K562 (cell line): ENCODE data around the gene IFIT5. TPM values are rescaled to one million over a fixed set of nuclear protein-coding genes. Genes with fewer than 3 reads are reported as not detected.

Experiments used
- ATF7 ChIP-seq: fragments of 450-650 bp; IDR thresholded peaks from 2 replicates; pipeline ENCODE4 v1.7.1; 2014; ENCODE audit warnings: mild to moderate bottlenecking, moderate library complexity
- JUND ChIP-seq, 2 experiments: IDR thresholded peaks; 2 replicates in 1 of 2; 3 replicates in 1 of 2; pipeline ENCODE4 v1.6.1; 2011; ENCODE audit warnings: borderline replicate concordance in 2 of 2, low read depth in 2 of 2, low read length in 2 of 2, improper control_type of control experiment in 1 of 2, missing biosample characterization in 1 of 2, missing genetic modification characterization in 1 of 2, missing genetic modification reagents in 1 of 2
- MECOM ChIP-seq: fragments of 250-450 bp; sonication (Bioruptor Pico); IDR thresholded peaks from 2 replicates; pipeline ENCODE4 v1.8.0; 2022; ENCODE audit warnings: inconsistent platforms
- MTA3 ChIP-seq: fragments of 450-650 bp; formaldehyde crosslinking; IDR thresholded peaks from 2 replicates; pipeline ENCODE4 v1.6.1; 2017; ENCODE audit warnings: mild to moderate bottlenecking, borderline replicate concordance
- MTF1 ChIP-seq: fragments of 250-450 bp; sonication (Bioruptor Pico); IDR thresholded peaks from 2 replicates; pipeline ENCODE4 v1.9.0; 2021; ENCODE audit warnings: moderate library complexity, mild to moderate bottlenecking, inconsistent platforms, borderline replicate concordance
- SIN3A ChIP-seq, 2 experiments: fragments of 150-350 bp in 1 of 2; IDR thresholded peaks; 2 replicates each; pipeline ENCODE4 v1.6.1; 2011 to 2016; ENCODE audit warnings: borderline replicate concordance in 2 of 2, low read depth in 2 of 2, low read length in 2 of 2, mild to moderate bottlenecking in 2 of 2, moderate library complexity in 2 of 2; ENCODE audit not compliant: control insufficient read depth in 1 of 2
- STAT5B ChIP-seq: fragments of 250-450 bp; sonication (Bioruptor Pico); IDR thresholded peaks from 2 replicates; pipeline ENCODE4 v1.8.0; 2021; ENCODE audit warnings: mild to moderate bottlenecking, inconsistent platforms
- ZNF318 ChIP-seq, 2 experiments: fragments of 450-650 bp; IDR thresholded peaks; 2 replicates each; pipeline ENCODE4 v1.6.1; 2016; ENCODE audit warnings: mild to moderate bottlenecking in 2 of 2, borderline replicate concordance in 1 of 2, low read depth in 1 of 2, moderate library complexity in 1 of 2
- ZNF780A ChIP-seq: fragments of 250-450 bp; sonication (Bioruptor Pico); IDR thresholded peaks from 2 replicates; pipeline ENCODE4 v1.5.0; 2021; ENCODE audit warnings: mild to moderate bottlenecking
- polyA plus RNA-seq, 8 experiments: library from polyadenylated mRNA; depleted of rRNA in 4 of 8; stranded (reverse) in 5 of 8; unstranded in 3 of 8; fragments of >200 nt; fragmentation: Nextera tagmentation in 2 of 8; fragmentation: Illumina TruSeq in 1 of 8; extraction: Ambion mirVana in 2 of 8; extraction: Trizol in 1 of 8; gene quantifications; 2 replicates each; pipeline versions ENCODE4 v1.2.1 to v1.2.3, GENCODE V29; 2011 to 2014; ENCODE audit warnings: inconsistent platforms in 1 of 8, missing spikeins in 1 of 8
- total RNA-seq, 7 experiments: library from RNA; depleted of rRNA in 6 of 7; stranded (reverse); fragments of >200 nt in 6 of 7; fragmentation: Illumina TruSeq in 2 of 7; extraction: Trizol in 2 of 7; gene quantifications; 2 replicates each; pipeline versions ENCODE4 v1.2.1 to v1.2.3, GENCODE V29; 2011 to 2021; ENCODE audit warnings: low replicate concordance in 1 of 7
- TF ChIP-seq, protein P1 (sequence below): sonication (generic); formaldehyde crosslinking; IDR thresholded peaks from 2 replicates; pipeline ENCODE4 v1.8.1; 2023; ENCODE audit warnings: mild to moderate bottlenecking, missing genetic modification reagents

IFIT5 gene
- total and polyA plus RNA-seq, 9 of the 15 experiments (the other 6 are each of a cell fraction or from before 2014, with no cell fraction given): 0.04 to 0.11 (median 0.06) TPM; not detected in 5

DNA sequence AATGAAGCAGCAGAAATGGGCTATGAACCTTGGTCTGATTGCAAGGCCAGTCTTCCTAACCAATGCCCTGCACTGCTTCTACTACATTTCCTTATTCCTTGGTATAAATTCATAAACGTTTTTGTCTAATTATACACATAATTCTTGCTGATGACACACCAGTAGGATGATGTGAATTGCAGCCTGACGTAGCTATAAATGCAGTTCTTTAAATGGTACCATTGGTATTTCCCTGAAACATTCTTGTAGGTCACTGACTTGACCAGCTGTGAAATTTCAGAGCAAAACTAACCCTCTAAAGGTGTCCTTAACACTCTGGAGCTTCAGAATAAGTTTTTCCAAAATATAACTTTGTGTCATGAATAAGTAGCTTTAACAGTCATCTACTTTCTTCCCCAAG, 50.8 kb downstream of the IFIT5 start (continued):
- TF ChIP-seq ZNF318 (IDR thresholded peaks at IDR 0.05; ENCODE audit: borderline replicate concordance in 1 of 2, low read depth in 1 of 2) (no peak), ZNF780A (CRISPR knock-in tag) (no peak), JUND (IDR thresholded peaks at IDR 0.05; ENCODE audit: borderline replicate concordance, low read depth, low read length) (no peak), JUND (tag; IDR thresholded peaks at IDR 0.05; ENCODE audit: borderline replicate concordance, low read depth, low read length) (no peak), MTF1 (CRISPR knock-in tag) (no peak), STAT5B (CRISPR knock-in tag) (no peak), ATF7 (no peak), MECOM (CRISPR knock-in tag) (no peak), MTA3 (no peak), SIN3A (IDR thresholded peaks at IDR 0.05; ENCODE audit: borderline replicate concordance in 2 of 2, control insufficient read depth in 1 of 2, low read depth in 2 of 2, low read length in 2 of 2) (no peak)
- TF ChIP-seq, protein P1, sequence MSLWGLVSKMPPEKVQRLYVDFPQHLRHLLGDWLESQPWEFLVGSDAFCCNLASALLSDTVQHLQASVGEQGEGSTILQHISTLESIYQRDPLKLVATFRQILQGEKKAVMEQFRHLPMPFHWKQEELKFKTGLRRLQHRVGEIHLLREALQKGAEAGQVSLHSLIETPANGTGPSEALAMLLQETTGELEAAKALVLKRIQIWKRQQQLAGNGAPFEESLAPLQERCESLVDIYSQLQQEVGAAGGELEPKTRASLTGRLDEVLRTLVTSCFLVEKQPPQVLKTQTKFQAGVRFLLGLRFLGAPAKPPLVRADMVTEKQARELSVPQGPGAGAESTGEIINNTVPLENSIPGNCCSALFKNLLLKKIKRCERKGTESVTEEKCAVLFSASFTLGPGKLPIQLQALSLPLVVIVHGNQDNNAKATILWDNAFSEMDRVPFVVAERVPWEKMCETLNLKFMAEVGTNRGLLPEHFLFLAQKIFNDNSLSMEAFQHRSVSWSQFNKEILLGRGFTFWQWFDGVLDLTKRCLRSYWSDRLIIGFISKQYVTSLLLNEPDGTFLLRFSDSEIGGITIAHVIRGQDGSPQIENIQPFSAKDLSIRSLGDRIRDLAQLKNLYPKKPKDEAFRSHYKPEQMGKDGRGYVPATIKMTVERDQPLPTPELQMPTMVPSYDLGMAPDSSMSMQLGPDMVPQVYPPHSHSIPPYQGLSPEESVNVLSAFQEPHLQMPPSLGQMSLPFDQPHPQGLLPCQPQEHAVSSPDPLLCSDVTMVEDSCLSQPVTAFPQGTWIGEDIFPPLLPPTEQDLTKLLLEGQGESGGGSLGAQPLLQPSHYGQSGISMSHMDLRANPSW (CRISPR knock-in tag): no peak
